Renal cortex interstitium (tissue), 11 donors: ENCODE data around the gene CLBA1. TPM values are rescaled to one million over a fixed set of nuclear protein-coding genes. Genes with fewer than 3 reads are reported as not detected.

Source experiments
- DNase-seq, 11 donors: peaks; one replicate each; pipeline ENCODE4 v3.0.0-alpha.2; 2013; ENCODE audit warnings: low read depth in 9 of 11, low spot score in 4 of 11; ENCODE audit errors: extremely low read depth in 1 of 11
- polyA plus RNA-seq, 3 donors: library from polyadenylated mRNA; unstranded; fragments of 120-200 nt; gene quantifications; one replicate each; pipeline ENCODE4 v1.2.1, GENCODE V29; 2013; ENCODE audit not compliant: insufficient read length in 3 of 3

The CLBA1 gene
- polyA plus RNA-seq, 3 donors = 19.0 to 28.3 (median 23.6) TPM

- no peak for DNase-seq
Observed at GRCh38 chr14:104989236-104989950, 3.8 kb downstream of the CLBA1 start.

DNA sequence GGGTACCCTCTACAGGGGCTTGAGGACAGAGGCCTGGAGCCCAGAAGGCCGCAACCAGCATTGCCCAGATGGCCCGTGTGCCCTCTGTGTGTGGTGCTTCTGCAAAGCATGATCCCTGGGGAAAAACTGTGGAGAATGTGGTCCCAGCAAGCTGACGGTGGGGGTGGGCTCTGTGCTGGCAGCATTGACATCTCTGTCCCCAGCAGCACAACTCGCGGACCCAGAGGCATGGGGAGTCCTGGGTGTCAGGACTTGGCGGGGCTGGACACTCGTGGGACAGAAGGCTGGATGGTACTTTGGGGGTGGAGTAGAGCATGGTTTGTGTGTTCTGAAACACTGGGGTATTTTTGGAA lies 4.3 kb downstream of the CLBA1 start:
- no peak for DNase-seq

DNA sequence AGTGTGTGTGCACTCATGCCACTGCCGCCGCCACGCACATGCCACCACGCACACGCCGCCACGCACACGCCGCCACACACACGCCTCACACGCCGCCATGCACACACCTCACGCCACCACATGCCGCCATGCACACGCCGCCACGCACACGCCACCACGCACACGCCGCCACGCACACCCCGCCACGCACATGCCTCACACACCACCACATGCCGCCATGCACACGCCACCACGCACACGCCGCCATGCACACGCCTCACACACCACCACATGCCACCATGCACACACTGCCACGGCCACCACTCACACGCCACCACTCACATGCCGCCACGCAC lies 6.3 kb downstream of the CLBA1 start:
- DNase-seq = no peak

- no peak for DNase-seq
Observed at GRCh38 chr14:104992501-104992900, 6.9 kb downstream of the CLBA1 start.

- no peak for DNase-seq
Observed at GRCh38 chr14:104993306-104993705, 7.7 kb downstream of the CLBA1 start.

DNA sequence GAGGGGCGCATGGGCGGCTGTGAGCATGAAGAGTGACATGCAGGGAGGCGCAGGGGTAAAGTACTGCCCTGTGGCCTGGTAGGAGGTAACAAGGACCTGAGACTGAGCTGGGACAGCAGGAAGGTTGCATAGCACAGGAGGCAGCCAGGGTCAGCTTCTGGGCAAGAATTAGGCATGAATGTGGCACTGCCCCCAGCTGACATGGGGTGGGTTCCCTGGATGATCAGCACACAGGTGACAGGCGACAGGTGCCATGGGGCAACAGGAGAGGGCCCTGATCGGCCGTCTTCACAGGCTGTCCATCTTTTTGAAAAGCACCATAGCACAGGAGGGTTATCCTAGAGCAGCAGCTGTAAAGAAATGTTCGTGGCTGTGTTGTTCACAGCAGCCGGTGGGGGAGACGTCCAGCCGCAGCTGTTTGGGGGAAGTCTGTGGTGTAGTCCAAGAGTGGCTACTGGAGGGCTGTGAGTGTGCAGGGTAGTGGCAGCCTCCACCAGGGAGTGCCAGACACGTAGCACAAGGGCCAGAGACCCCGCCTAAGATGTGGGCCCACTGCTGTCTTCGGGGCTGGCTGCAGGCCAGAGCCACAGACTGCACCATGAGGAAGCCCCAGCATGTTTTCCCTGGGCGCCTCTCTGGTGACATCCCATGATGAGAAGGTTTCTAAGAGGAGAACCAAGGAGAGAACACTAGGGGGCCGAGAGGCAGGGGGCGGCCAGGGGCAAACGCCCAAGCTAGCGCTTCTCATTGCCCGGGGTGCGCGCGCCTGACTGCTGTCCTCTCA lies 8.4 kb downstream of the CLBA1 start:
- DNase-seq = no peak

DNA sequence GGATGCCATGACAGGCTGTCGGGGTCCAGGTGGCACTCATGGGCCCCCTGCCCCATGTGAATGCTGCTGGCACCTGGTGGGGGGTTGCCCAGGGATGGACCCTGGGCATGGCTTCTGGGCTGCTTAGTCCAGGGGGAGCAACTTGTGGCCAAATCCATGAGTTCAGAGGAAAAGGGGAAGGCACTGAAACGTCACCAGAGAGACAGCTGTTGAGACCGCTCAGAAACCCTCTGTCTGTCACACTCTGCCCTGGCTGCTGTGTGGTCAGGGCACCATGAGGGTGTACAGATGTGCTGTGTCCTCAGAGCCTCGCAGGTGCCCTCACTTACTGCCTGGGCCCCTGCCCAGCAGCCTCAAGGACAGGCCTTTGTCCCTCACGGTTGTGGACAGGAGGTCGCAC lies 9.4 kb downstream of the CLBA1 start:
- DNase-seq = no peak

DNA sequence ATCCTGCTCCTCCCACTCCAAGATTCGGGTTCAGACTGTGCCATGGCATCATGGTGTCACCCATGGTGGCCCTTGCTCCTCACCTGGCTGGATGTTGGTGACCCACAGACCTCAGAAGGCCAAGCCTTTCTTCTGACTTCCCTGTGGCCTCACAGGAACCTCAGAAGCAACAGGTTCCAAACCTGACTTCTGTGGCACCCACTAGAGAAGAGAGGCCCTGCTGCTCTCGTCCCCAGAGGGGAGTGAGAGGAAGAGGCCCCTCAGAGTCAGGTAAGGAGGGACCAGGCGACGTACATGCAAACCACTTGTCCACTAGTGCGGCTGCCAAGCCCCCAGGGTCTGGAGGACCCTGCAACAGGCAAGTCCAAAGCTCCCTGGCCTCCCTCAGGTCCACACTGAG lies 10.4 kb downstream of the CLBA1 start:
- no peak for DNase-seq

DNA sequence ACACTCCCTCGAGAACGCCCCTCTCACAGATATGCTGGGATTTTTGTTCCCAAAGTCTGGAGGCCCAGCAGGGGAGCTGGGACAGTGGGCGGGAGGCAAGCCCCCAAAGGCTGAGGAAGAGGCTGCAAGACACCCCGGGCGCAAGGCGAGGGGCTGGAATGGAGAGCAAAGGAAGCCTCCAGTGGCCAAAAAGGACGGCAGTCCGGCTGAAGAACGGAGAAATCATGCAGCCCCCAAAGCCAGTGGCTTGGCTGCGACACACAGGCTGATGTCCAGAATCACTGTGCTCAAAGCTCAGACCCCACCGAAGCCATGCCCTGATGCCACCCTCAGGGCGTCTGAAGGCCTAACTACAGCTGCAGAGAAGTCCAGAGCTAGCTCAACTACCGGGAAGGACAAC lies 10.9 kb downstream of the CLBA1 start:
- no peak for DNase-seq

DNA sequence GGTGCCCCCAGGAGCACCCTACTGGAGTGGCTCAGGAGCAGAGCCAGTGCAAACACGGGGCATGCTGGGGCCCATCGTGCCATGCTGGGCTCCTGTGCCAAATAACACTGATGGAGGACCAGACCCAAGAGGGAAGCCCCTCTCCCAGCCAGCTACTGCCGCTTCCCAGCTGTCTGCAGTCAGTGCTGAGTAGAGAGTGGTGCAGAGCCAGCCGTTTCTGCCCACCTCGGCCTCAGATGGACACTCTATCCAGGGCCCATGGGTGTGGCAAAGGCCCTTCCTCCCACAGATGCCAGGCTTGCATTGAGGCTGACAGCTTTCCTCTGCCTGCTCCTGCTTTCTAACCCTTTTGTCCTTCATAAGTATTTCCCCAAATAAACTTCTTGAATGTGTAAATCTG lies 13.2 kb downstream of the CLBA1 start:
- no peak for DNase-seq

- no peak for DNase-seq
Observed at GRCh38 chr14:104999361-104999760, 13.8 kb downstream of the CLBA1 start.

GRCh38 chr14:105005329-105005928 lies 19.8 kb downstream of the CLBA1 start:
- no peak for DNase-seq

DNA sequence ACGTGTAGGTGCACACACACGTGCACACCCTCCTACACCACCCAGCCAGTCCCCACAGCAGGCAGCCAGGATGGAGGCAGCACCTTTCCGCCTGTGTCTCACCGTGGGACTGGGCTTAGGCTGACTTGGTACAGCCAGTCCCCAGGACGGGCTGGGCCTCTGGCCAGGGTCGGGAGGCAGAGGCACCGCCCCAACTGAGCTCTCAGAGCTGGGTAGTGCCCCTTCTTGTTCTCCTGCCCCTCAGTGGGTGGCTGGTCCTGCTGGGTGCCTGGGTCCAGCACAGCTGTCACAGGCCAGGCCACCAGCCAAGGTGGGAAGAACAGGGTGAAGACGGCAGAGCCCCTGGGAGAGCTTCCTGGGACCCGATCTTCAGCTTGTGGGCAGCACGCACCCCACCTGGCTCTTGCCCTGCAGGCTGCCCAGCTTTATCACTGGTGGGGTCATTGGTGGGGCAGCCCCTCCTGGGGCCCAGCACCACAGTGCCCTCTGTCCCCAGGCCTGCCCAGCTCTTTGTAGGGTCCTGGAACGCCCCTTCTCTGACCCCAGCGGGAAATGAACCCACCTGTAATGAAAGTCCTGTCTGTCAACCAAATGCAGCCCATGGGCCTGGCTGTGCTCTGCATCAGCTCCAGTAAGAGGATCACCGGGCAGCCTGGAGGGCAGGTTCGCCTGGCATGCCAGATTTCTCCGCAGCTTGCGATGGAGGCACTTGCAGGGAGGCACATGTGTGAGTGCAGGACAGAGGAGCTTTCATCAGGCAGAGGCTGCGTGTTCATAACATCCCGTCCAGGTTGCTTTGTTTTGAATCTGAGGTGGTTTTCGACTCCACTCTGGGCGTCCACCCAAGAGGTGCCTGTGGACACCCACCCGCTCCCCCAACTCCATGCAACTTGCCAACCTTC lies 20.6 kb downstream of the CLBA1 start:
- DNase-seq = no peak

DNA sequence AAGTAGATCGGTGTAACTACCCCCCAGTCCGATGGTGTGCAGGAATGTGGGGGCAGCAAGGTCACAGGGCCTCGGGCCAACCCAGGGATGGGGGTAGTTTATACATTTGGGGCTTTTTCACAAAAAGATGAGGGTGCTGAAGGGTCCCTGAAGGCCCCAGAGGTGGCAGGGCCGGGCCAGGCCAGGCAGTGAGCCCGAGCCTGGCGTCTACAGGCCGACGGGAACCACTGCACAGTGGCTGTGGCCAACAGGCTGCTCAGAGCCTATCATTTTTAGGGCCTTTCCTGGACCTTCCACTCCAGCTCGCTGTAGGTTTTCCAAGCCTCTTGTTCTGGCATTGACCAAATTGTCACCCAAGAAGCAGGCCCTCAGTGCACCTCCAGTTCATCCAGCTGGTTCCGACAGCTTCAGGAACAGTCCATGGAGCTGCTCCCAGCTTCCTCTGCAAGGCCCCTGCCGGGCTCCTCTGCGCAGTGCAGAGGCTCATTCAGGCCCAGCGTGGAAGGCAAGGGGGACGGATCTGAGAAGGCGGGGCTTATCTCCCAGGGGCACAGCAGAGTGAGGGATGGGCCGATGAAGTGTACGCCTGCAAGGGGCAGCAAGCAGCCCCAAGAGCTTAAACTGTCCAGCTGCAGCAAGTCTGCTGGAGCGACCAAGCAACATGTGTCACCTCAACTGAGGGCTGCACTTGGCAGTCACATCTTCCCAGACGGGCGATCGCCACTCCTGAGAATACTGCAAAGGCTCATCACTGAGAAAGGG lies 21.4 kb downstream of the CLBA1 start:
- no peak for DNase-seq

- no peak for DNase-seq
Observed at GRCh38 chr14:105007593-105008264, 22.1 kb downstream of the CLBA1 start.

DNA sequence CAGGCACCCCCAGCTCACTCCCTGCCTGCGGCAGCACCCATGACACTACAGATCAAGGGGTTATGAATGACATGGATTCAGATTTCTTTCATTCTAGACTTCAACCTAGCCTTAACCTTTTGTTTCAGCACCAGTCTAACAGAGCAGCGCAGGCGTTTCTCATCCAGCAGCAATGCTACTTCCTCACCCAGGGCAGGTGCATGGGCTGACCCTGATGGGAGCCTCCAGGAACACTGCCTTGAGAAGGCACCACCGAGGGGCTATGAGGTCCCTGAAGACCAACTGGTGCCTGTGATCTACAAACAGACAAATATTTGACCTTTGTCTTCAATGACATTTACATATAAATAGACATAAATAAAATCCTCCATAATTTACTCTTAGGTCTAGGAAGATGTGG lies 24.5 kb downstream of the CLBA1 start:
- no peak for DNase-seq

DNA sequence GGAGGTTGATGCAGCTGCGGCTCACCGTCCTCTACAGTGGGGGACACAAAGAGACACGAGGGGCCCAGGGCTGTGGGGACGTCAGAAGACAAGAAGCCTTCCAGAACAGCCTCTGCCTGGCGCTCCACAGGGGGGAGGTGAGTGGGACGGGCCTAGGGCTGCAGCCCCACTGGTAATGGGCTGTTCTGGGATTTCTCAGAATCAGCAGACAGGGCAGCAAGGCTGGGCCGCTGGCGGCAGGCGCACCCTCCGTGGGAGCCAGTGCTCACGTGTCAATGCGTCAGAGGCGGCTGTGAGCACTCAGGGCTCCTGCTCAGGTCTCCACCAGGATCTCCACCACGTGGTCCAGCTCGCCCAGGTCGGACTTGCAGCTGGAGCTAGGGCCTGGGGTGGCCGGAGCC lies 25.3 kb downstream of the CLBA1 start:
- DNase-seq = no peak

DNA sequence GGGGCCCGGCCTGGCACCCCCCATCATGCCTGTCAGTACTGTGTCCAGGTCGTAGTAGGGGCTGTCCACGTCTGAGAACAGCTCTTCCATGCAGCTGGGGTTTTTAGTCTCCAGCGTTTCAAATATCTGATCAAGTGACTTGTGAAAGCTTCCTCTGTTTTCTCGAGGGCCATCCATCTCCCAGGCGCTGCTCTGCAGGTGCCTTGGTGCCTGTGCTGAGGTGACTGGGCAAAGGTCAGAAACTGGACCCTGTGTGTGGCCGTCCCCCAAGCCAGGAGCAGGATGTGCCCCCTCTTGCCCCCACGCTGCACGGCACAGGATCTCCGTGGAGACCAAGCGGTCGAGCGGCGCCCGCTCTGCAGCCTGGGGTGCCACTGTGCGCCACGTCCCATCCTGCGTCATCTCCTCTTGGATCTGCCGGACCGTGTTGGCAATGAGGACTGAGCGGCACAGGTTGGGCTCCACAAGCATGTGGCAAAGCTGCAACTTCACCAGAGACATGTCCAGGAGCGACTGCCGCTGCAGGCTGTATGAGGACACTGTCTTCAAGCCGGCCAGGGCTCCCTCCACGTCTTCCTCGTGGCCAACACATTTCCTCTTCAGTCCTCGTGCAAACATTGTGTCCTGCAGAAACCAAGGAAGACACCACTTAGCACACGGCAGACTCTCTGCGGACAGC lies 25.9 kb downstream of the CLBA1 start:
- DNase-seq = no peak
